ENCODE data around the gene RNF150.

RNF150 gene

DNA sequence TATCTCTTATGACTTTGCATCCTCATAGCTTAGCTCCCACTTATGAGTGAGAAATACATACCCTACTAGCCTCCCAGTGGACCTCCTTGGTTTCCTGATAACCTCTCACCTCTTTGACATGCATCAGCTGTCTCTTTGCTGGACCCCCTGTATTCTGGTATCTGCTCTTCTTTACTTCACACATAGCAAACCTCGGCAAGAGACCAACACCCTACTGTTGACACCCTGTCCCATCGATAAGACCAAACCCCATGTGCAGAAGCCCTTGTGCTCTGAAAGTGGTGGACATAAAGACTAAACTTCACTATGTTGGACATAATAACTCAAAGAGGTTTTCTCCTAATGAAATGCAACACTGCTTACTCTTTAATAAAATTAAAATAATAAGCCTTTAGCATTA is 75.7 kb downstream of the RNF150 start:
- TF ChIP-seq TAF1 (IDR thresholded peaks at IDR 0.05; ENCODE audit: borderline replicate concordance, insufficient read depth, low read length) = no peak
- TF ChIP-seq, protein P1, sequence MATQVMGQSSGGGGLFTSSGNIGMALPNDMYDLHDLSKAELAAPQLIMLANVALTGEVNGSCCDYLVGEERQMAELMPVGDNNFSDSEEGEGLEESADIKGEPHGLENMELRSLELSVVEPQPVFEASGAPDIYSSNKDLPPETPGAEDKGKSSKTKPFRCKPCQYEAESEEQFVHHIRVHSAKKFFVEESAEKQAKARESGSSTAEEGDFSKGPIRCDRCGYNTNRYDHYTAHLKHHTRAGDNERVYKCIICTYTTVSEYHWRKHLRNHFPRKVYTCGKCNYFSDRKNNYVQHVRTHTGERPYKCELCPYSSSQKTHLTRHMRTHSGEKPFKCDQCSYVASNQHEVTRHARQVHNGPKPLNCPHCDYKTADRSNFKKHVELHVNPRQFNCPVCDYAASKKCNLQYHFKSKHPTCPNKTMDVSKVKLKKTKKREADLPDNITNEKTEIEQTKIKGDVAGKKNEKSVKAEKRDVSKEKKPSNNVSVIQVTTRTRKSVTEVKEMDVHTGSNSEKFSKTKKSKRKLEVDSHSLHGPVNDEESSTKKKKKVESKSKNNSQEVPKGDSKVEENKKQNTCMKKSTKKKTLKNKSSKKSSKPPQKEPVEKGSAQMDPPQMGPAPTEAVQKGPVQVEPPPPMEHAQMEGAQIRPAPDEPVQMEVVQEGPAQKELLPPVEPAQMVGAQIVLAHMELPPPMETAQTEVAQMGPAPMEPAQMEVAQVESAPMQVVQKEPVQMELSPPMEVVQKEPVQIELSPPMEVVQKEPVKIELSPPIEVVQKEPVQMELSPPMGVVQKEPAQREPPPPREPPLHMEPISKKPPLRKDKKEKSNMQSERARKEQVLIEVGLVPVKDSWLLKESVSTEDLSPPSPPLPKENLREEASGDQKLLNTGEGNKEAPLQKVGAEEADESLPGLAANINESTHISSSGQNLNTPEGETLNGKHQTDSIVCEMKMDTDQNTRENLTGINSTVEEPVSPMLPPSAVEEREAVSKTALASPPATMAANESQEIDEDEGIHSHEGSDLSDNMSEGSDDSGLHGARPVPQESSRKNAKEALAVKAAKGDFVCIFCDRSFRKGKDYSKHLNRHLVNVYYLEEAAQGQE (IDR thresholded peaks at IDR 0.05; ENCODE audit: insufficient read depth in 1 of 2, low read depth in 2 of 2, low read length in 2 of 2) = no peak
- no peak for TF ChIP-seq FOXP2 (optimal IDR thresholded peaks at IDR 0.05; ENCODE audit: borderline replicate concordance, extremely low read depth, extremely low read length, insufficient read depth)
- no peak for TF ChIP-seq POLR2AphosphoS5 (IDR thresholded peaks at IDR 0.05; ENCODE audit: low read depth, low read length)
- TF ChIP-seq SIN3A (IDR thresholded peaks at IDR 0.05; ENCODE audit: borderline replicate concordance, insufficient read depth, low read length) = no peak

DNA sequence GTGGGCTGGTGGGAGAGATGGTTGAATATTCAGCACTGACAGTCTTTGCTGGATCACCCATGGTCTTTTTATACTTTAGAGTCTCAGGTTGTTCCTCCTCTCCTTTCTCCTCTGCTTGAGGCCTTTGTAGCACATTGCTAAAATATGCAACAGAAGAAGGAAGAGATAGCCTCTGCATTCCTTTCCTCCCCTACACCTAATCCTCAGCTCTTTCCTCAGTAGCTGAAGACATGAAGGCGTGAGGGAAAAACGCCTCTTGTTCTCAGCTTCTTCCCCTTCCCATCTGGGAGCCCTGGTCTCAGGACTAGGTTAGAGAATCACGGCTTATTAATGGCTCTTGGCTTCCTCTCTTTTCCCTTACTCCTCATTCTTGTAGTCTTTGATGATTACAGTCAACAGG is 76.8 kb downstream of the RNF150 start:
- TF ChIP-seq FOXP2 (optimal IDR thresholded peaks at IDR 0.05; ENCODE audit: borderline replicate concordance, extremely low read depth, extremely low read length, insufficient read depth) = no peak
- TF ChIP-seq, protein P1 (IDR thresholded peaks at IDR 0.05; ENCODE audit: insufficient read depth in 1 of 2, low read depth in 2 of 2, low read length in 2 of 2) = no peak
- no peak for TF ChIP-seq TAF1 (IDR thresholded peaks at IDR 0.05; ENCODE audit: borderline replicate concordance, insufficient read depth, low read length)
- no peak for TF ChIP-seq POLR2AphosphoS5 (IDR thresholded peaks at IDR 0.05; ENCODE audit: low read depth, low read length)
- no peak for TF ChIP-seq SIN3A (IDR thresholded peaks at IDR 0.05; ENCODE audit: borderline replicate concordance, insufficient read depth, low read length)

GRCh38 chr4:141054446-141054845 is 78.8 kb downstream of the RNF150 start:
- TF ChIP-seq POLR2AphosphoS5 (IDR thresholded peaks at IDR 0.05; ENCODE audit: low read depth, low read length) (no peak), FOXP2 (optimal IDR thresholded peaks at IDR 0.05; ENCODE audit: borderline replicate concordance, extremely low read depth, extremely low read length, insufficient read depth) (no peak), SIN3A (IDR thresholded peaks at IDR 0.05; ENCODE audit: borderline replicate concordance, insufficient read depth, low read length) (no peak), TAF1 (IDR thresholded peaks at IDR 0.05; ENCODE audit: borderline replicate concordance, insufficient read depth, low read length) (no peak)
- TF ChIP-seq, protein P1 (IDR thresholded peaks at IDR 0.05; ENCODE audit: insufficient read depth in 1 of 2, low read depth in 2 of 2, low read length in 2 of 2) = no peak

DNA sequence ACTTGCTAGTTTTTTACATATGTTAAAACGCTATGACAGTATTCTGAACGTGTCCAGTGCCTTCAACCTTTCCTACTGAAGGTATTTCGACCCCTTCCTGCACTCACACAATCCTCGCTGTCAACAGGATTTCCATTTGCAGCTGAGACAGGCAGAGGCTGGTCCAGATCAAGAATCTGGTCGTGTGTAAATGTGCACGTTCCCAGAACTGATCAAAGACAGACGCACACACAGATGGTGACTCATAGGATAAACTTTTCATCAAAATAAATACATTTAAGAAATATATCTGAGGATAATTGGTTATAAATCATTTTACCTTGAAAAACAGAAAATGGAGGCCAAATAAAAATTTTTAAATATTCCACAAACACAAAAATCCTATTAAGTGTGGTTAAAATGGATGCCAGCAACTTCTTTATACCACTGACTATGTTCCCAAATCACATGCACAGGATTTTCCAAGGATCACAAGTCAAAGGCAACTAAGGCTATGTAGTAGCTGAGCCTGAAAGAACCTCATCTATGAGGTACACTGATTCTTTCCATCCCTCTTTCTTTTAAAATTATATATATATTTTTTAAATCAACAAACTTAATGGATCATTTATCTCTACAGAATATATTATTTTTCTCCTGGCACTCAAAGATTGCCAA is 85.9 kb downstream of the RNF150 start:
- no peak for TF ChIP-seq TAF1 (IDR thresholded peaks at IDR 0.05; ENCODE audit: borderline replicate concordance, insufficient read depth, low read length)
- TF ChIP-seq FOXP2 (optimal IDR thresholded peaks at IDR 0.05; ENCODE audit: borderline replicate concordance, extremely low read depth, extremely low read length, insufficient read depth) = no peak
- no peak for TF ChIP-seq POLR2AphosphoS5 (IDR thresholded peaks at IDR 0.05; ENCODE audit: low read depth, low read length)
- TF ChIP-seq, protein P1 (IDR thresholded peaks at IDR 0.05; ENCODE audit: insufficient read depth in 1 of 2, low read depth in 2 of 2, low read length in 2 of 2) = no peak
- TF ChIP-seq SIN3A (IDR thresholded peaks at IDR 0.05; ENCODE audit: borderline replicate concordance, insufficient read depth, low read length) = no peak
